ENCODE results near the gene RBM10.

The RBM10 gene

GRCh38 chrX:47235691-47236103 lies 90.7 kb downstream of the RBM10 start:
- no peak for DNase-seq (ENCODE audit: low spot score)

Data from NAMALWA (cell line).